ENCODE measurements around the gene IGSF11.
"Not testable (repeated sequence)": the region's sequence is repeated elsewhere in the genome, so short reads cannot be mapped to it uniquely, and the experiment has no call there.

Gene IGSF11, protein sequence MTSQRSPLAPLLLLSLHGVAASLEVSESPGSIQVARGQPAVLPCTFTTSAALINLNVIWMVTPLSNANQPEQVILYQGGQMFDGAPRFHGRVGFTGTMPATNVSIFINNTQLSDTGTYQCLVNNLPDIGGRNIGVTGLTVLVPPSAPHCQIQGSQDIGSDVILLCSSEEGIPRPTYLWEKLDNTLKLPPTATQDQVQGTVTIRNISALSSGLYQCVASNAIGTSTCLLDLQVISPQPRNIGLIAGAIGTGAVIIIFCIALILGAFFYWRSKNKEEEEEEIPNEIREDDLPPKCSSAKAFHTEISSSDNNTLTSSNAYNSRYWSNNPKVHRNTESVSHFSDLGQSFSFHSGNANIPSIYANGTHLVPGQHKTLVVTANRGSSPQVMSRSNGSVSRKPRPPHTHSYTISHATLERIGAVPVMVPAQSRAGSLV

DNA sequence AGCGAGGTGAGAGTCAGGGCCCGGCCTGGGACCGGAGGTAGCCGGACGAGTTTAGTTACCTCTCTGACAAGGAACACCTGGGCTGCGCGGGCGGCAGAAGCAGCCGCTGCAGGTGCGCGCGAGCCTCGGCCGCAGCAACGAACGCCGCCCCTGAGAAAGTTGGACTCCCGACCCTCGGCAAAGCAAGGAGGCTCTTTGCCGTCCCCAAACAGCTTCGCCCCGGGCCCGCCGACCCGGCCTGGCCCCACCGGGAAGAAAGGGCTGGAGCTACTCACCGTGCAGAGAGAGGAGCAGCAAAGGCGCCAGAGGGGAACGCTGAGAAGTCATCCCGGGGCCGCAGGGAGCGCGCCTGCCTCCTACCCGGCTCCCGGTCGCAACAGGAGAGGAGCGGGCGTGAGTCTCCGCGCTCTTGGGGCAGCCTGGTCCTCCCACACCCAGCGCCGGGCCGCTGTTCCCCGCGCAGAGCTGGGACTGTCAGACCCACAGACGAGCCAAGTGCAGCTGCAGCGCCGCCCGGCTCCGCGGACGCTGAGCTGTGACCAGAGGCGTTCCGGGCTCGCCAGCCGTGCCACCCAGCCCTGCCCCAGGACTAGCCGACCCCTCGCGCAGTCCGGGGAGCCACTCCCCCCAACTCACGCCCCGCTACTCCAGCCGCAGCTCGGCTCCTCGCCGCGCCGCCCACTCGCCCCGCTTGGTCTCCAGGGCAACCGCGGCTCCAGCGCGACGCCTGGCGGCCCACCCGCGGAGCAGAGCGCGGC, at the start of gene IGSF11:
Gene IGSF11 (minus strand): TSS at position 591 of the 758 bp plus-strand sequence. CDS start 264 bp downstream, at position 327.
- H3K27me3 ChIP-seq (ENCODE audit: control insufficient read depth, insufficient read depth, low read length), result no peaks in the 10 kb centered on the region; the same call in 1 of the 2 replicates
- no peaks in the 10 kb centered on the region for H3K36me3 ChIP-seq (ENCODE audit: control insufficient read depth, insufficient read depth, low read length)
- H3K27ac ChIP-seq (ENCODE audit: low read length), result no peak within 1 kb of the TSS
- H3K9me3 ChIP-seq (ENCODE audit: control insufficient read depth, insufficient read depth, low read length), result no peaks in the 10 kb centered on the region
- WGBS (ENCODE audit: insufficient coverage, insufficient read length), result no CpG with 5 or more reads among the region's 80 CpGs
- peak within 1 kb of the TSS; percentile 63; the same call in 1 of the 2 replicates for H3K4me3 ChIP-seq (ENCODE audit: low read length)
- DNase-seq (ENCODE audit: low read depth, low spot score), result peak; percentile 55
- H3K4me1 ChIP-seq (ENCODE audit: control insufficient read depth, insufficient read depth, low read length), result no peaks in the 10 kb centered on the region

GRCh38 chr3:119080364-119080763, 45.7 kb upstream of the IGSF11 start:
- Histone ChIP-seq H3K27me3 (ENCODE audit: control insufficient read depth, insufficient read depth, low read length) (no peaks in the 10 kb centered on the region), H3K4me1 (ENCODE audit: control insufficient read depth, insufficient read depth, low read length) (no peaks in the 10 kb centered on the region), H3K27ac (ENCODE audit: low read length) (no peak overlapping the region), H3K4me3 (ENCODE audit: low read length) (no peak overlapping the region), H3K9me3 (ENCODE audit: control insufficient read depth, insufficient read depth, low read length) (no peaks in the 10 kb centered on the region), H3K36me3 (ENCODE audit: control insufficient read depth, insufficient read depth, low read length) (no peaks in the 10 kb centered on the region)
- no peak for DNase-seq (ENCODE audit: low read depth, low spot score)
- no CpG with 5 or more reads among the region's 1 CpG for WGBS (ENCODE audit: insufficient coverage, insufficient read length)

DNA sequence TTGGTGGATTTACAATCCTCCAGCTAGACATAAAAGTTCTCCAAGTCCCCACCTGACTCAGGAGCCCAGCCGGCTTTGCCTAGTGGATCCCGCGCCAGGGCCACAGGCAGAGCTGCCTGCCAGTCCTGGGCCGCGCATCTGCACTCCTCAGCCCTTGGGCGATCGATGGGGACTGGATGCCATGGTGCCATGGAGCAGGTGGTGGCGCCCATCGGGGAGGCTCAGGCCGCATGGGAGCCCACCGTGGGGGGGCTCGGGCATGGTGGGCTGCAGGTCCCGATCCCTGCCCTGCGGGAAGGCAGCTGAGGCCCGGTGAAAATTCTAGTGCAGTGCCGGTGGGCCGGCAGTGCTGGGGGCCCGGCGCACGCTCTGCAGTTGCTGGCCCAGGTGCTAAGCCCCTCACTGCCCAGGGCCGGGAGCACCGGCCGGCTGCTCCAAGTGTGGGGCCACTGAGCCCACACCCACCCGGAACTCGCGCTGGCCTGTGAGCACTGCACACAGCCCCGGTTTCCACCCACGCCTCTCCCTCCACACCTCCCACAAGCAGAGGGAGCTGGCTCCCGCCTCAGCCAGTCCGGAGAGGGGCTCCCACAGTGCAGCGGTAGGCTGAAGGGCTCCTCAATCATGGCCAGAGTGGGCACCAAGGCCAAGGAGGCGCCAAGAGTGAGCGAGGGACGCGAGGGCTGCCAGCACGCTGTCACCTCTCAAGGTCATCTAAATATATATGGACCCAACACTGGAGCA, 38.8 kb upstream of the IGSF11 start:
- Histone ChIP-seq H3K4me3 (ENCODE audit: low read length) (no peak overlapping the region), H3K27ac (ENCODE audit: low read length) (no peak overlapping the region), H3K4me1 (ENCODE audit: control insufficient read depth, insufficient read depth, low read length) (no peaks in the 10 kb centered on the region), H3K36me3 (ENCODE audit: control insufficient read depth, insufficient read depth, low read length) (no peaks in the 10 kb centered on the region), H3K27me3 (ENCODE audit: control insufficient read depth, insufficient read depth, low read length) (no peaks in the 10 kb centered on the region), H3K9me3 (ENCODE audit: control insufficient read depth, insufficient read depth, low read length) (no peaks in the 10 kb centered on the region)
- no peak for DNase-seq (ENCODE audit: low read depth, low spot score)
- WGBS (ENCODE audit: insufficient coverage, insufficient read length), result no CpG with 5 or more reads among the region's 36 CpGs

GRCh38 chr3:119072451-119072850, 37.8 kb upstream of the IGSF11 start:
- WGBS (ENCODE audit: insufficient coverage, insufficient read length), result no CpG with 5 or more reads among the region's 15 CpGs
- H3K36me3 ChIP-seq (ENCODE audit: control insufficient read depth, insufficient read depth, low read length); H3K27ac ChIP-seq (ENCODE audit: low read length); H3K4me3 ChIP-seq (ENCODE audit: low read length); H3K27me3 ChIP-seq (ENCODE audit: control insufficient read depth, insufficient read depth, low read length); DNase-seq (ENCODE audit: low read depth, low spot score); H3K9me3 ChIP-seq (ENCODE audit: control insufficient read depth, insufficient read depth, low read length); H3K4me1 ChIP-seq (ENCODE audit: control insufficient read depth, insufficient read depth, low read length): not testable (repeated sequence)

- no peak for DNase-seq (ENCODE audit: low read depth, low spot score)
- WGBS (ENCODE audit: insufficient coverage, insufficient read length), result no CpG with 5 or more reads among the region's 3 CpGs
These were observed 35.1 kb upstream of the IGSF11 start for GRCh38 chr3:119069725-119070124.

GRCh38 chr3:119063471-119063870, 28.8 kb upstream of the IGSF11 start:
- Histone ChIP-seq H3K36me3 (ENCODE audit: control insufficient read depth, insufficient read depth, low read length) (no peaks in the 10 kb centered on the region), H3K27ac (ENCODE audit: low read length) (no peak overlapping the region), H3K9me3 (ENCODE audit: control insufficient read depth, insufficient read depth, low read length) (no peaks in the 10 kb centered on the region), H3K27me3 (ENCODE audit: control insufficient read depth, insufficient read depth, low read length) (no peaks in the 10 kb centered on the region), H3K4me1 (ENCODE audit: control insufficient read depth, insufficient read depth, low read length) (no peaks in the 10 kb centered on the region), H3K4me3 (ENCODE audit: low read length) (no peak overlapping the region)
- WGBS (ENCODE audit: insufficient coverage, insufficient read length), result no CpG with 5 or more reads among the region's 1 CpG
- no peak for DNase-seq (ENCODE audit: low read depth, low spot score)

More at GRCh38 chr3:119069725-119070124, 35.1 kb upstream of the IGSF11 start:
- H3K36me3 ChIP-seq (ENCODE audit: control insufficient read depth, insufficient read depth, low read length), result no peaks in the 10 kb centered on the region
- H3K27me3 ChIP-seq (ENCODE audit: control insufficient read depth, insufficient read depth, low read length), result no peaks in the 10 kb centered on the region
- no peak overlapping the region for H3K27ac ChIP-seq (ENCODE audit: low read length)
- H3K4me3 ChIP-seq (ENCODE audit: low read length), result no peak overlapping the region
- H3K9me3 ChIP-seq (ENCODE audit: control insufficient read depth, insufficient read depth, low read length), result no peaks in the 10 kb centered on the region
- H3K4me1 ChIP-seq (ENCODE audit: control insufficient read depth, insufficient read depth, low read length), result no peaks in the 10 kb centered on the region

- Histone ChIP-seq H3K27ac (ENCODE audit: low read length) (no peak overlapping the region), H3K4me1 (ENCODE audit: control insufficient read depth, insufficient read depth, low read length) (no peaks in the 10 kb centered on the region), H3K27me3 (ENCODE audit: control insufficient read depth, insufficient read depth, low read length) (no peaks in the 10 kb centered on the region), H3K9me3 (ENCODE audit: control insufficient read depth, insufficient read depth, low read length) (no peaks in the 10 kb centered on the region), H3K36me3 (ENCODE audit: control insufficient read depth, insufficient read depth, low read length) (no peaks in the 10 kb centered on the region), H3K4me3 (ENCODE audit: low read length) (no peak overlapping the region)
- DNase-seq (ENCODE audit: low read depth, low spot score), result no peak
- no CpG with 5 or more reads among the region's 2 CpGs for WGBS (ENCODE audit: insufficient coverage, insufficient read length)
These were observed 28.2 kb upstream of the IGSF11 start for GRCh38 chr3:119062892-119063291.

DNA sequence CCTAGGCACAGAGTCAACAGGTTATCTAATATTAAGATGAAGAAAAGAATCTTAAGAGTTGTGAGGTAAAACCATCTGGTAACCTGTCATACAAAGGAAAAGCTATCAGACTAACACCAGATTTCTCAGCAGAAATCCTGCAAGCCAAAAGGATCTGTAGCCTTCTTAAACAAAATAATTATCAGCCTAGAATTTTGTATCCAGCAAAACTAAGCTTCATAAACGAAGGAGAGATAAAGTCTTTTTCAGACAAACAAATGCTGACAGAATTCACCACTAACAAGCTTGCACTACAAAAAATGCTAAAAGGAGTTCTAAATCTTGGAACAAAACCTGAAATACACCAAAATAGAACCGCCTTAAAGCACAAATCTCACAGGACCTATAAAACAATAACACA, 9.9 kb upstream of the IGSF11 start:
- Histone ChIP-seq H3K4me3 (ENCODE audit: low read length) (no peak overlapping the region), H3K36me3 (ENCODE audit: control insufficient read depth, insufficient read depth, low read length) (no peaks in the 10 kb centered on the region), H3K4me1 (ENCODE audit: control insufficient read depth, insufficient read depth, low read length) (no peaks in the 10 kb centered on the region), H3K9me3 (ENCODE audit: control insufficient read depth, insufficient read depth, low read length) (no peaks in the 10 kb centered on the region), H3K27me3 (ENCODE audit: control insufficient read depth, insufficient read depth, low read length) (no peaks in the 10 kb centered on the region), H3K27ac (ENCODE audit: low read length) (no peak overlapping the region)
- WGBS (ENCODE audit: insufficient coverage, insufficient read length), result no CpG with 5 or more reads among the region's 2 CpGs
- DNase-seq (ENCODE audit: low read depth, low spot score), result no peak

GRCh38 chr3:119042162-119042561, 7.5 kb upstream of the IGSF11 start:
- Histone ChIP-seq H3K27ac (ENCODE audit: low read length) (no peak overlapping the region), H3K4me1 (ENCODE audit: control insufficient read depth, insufficient read depth, low read length) (no peaks in the 10 kb centered on the region), H3K4me3 (ENCODE audit: low read length) (no peak overlapping the region), H3K36me3 (ENCODE audit: control insufficient read depth, insufficient read depth, low read length) (no peaks in the 10 kb centered on the region), H3K9me3 (ENCODE audit: control insufficient read depth, insufficient read depth, low read length) (no peaks in the 10 kb centered on the region), H3K27me3 (ENCODE audit: control insufficient read depth, insufficient read depth, low read length) (no peaks in the 10 kb centered on the region)
- no peak for DNase-seq (ENCODE audit: low read depth, low spot score)
- WGBS (ENCODE audit: insufficient coverage, insufficient read length), result no CpG with 5 or more reads among the region's 2 CpGs

DNA sequence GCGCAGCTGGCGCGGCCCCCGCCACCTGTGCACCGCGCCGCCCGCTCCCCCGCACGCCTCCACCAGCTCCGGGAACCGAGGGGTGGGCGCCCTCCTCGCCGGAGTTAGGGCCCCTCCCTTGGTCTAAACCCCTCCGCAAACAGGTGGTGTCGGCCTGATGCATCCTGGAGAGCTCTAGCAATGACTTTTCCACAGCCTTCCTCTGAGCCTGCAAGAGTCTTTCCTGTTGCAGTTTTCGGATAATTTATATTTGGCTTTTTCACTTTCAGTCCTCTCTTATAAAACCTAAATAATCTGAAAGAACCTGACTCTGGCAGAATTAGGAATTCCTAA, 334 bp upstream of the IGSF11 start:
- Histone ChIP-seq H3K9me3 (ENCODE audit: control insufficient read depth, insufficient read depth, low read length) (no peaks in the 10 kb centered on the region), H3K27me3 (ENCODE audit: control insufficient read depth, insufficient read depth, low read length) (no peaks in the 10 kb centered on the region; the same call in 1 of the 2 replicates), H3K4me1 (ENCODE audit: control insufficient read depth, insufficient read depth, low read length) (no peaks in the 10 kb centered on the region), H3K36me3 (ENCODE audit: control insufficient read depth, insufficient read depth, low read length) (no peaks in the 10 kb centered on the region), H3K27ac (ENCODE audit: low read length) (no peak overlapping the region), H3K4me3 (ENCODE audit: low read length) (peak overlapping the region; percentile 63; the same call in 1 of the 2 replicates)
- DNase-seq (ENCODE audit: low read depth, low spot score), result peak; percentile 9
- no CpG with 5 or more reads among the region's 18 CpGs for WGBS (ENCODE audit: insufficient coverage, insufficient read length)

Measured in iPS DF 6.9 (cell line).